ENCODE results near the gene CTRL. TPM values are rescaled to one million over a fixed set of nuclear protein-coding genes. Genes with fewer than 3 reads are reported as not detected.

Gene CTRL
- total RNA-seq, 1 donor from 2014 or later, result 1.2 TPM

Other genes with a start within 250 kb of the CTRL start
- gene GFOD2, start 212.5 kb downstream of the CTRL start, total RNA-seq, result 31.3 and 32.4 TPM in 2 replicates
- 14.2 and 15.7 TPM in 2 replicates for gene RANBP10, start 125.3 kb downstream of the CTRL start, total RNA-seq
- gene TSNAXIP1, start 125.0 kb downstream of the CTRL start, total RNA-seq, result 1.3 and 1.5 TPM in 2 replicates
- 16.5 and 18.1 TPM in 2 replicates for gene THAP11, start 89.5 kb downstream of the CTRL start, total RNA-seq
- gene NUTF2, start 84.9 kb downstream of the CTRL start, total RNA-seq, result 214 and 224 TPM in 2 replicates
- gene CENPT, start 84.2 kb downstream of the CTRL start, total RNA-seq, result 67.3 and 79.3 TPM in 2 replicates
- gene EDC4, start 58.8 kb downstream of the CTRL start, total RNA-seq, result 61.5 and 64.8 TPM in 2 replicates
- 0.82 and 0.91 TPM in 2 replicates for gene NRN1L, start 47.0 kb downstream of the CTRL start, total RNA-seq
- 27.3 and 29.7 TPM in 2 replicates for gene PSKH1, start 38.6 kb downstream of the CTRL start, total RNA-seq
- 35.8 and 38.8 TPM in 2 replicates for gene PSMB10, start 5.0 kb upstream of the CTRL start, total RNA-seq
- gene LCAT, start 12.3 kb upstream of the CTRL start, total RNA-seq, result 33.7 and 37.9 TPM in 2 replicates
- 114 and 118 TPM in 2 replicates for gene SLC12A4, start 36.8 kb upstream of the CTRL start, total RNA-seq
- not detected in 2 replicates for gene DPEP3, start 48.6 kb upstream of the CTRL start, total RNA-seq
- not detected in 2 replicates for gene DPEP2, start 67.6 kb upstream of the CTRL start, total RNA-seq
- gene DPEP2NB, start 84.0 kb upstream of the CTRL start, total RNA-seq, result not detected in 2 replicates
- gene DDX28, start 91.4 kb upstream of the CTRL start, total RNA-seq, result 5.5 and 6.2 TPM in 2 replicates
- gene DUS2, start 91.4 kb upstream of the CTRL start, total RNA-seq, result 14.0 and 14.9 TPM in 2 replicates
- gene NFATC3, start 153.5 kb upstream of the CTRL start, total RNA-seq, result 32.4 and 34.0 TPM in 2 replicates

Data from astrocyte (in vitro differentiated cells and primary cell).